GM21825 (cell line): ENCODE data around the gene PLXND1.
"Not testable (repeated sequence)": the region's sequence is repeated elsewhere in the genome, so short reads cannot be mapped to it uniquely, and the experiment has no call there.

Experiments
- ATAC-seq: cut with Tn5 transposase; IDR thresholded peaks from one replicate; pipeline ENCODE4 v1.9.1; 2021; ENCODE audit warnings: mild to moderate bottlenecking, moderate library complexity; ENCODE audit not compliant: unreplicated experiment

PLXND1 gene

GRCh38 chr3:129552287-129553050, 54.0 kb downstream of the PLXND1 start:
- no peak for ATAC-seq

- no peak for ATAC-seq
These were observed 56.7 kb downstream of the PLXND1 start for GRCh38 chr3:129549805-129550204.

- ATAC-seq: no peak
These were observed 57.3 kb downstream of the PLXND1 start for GRCh38 chr3:129549006-129549800.

- no peak for ATAC-seq
These were observed 58.1 kb downstream of the PLXND1 start for GRCh38 chr3:129548104-129548965.

- no peak for ATAC-seq
These were observed 59.2 kb downstream of the PLXND1 start for GRCh38 chr3:129547241-129547640.

- not testable (repeated sequence) for ATAC-seq
These were observed 60.5 kb downstream of the PLXND1 start for GRCh38 chr3:129545951-129546350.

- no peak for ATAC-seq
These were observed 62.5 kb downstream of the PLXND1 start for GRCh38 chr3:129543999-129544398.

GRCh38 chr3:129543156-129543790, 63.2 kb downstream of the PLXND1 start, which contains the start of gene H1-8:
H1-8 (plus strand) TSS chr3:129543175; CDS start chr3:129543219, 44 bp downstream.
- no peak for ATAC-seq

GRCh38 chr3:129542747-129543146, 63.7 kb downstream of the PLXND1 start:
- no peak for ATAC-seq

- ATAC-seq: no peak
These were observed 65.5 kb downstream of the PLXND1 start for GRCh38 chr3:129540776-129541516.

- no peak for ATAC-seq
These were observed 67.3 kb downstream of the PLXND1 start for GRCh38 chr3:129539206-129539605.

- no peak for ATAC-seq
These were observed 69.7 kb downstream of the PLXND1 start for GRCh38 chr3:129536804-129537203.

- ATAC-seq: no peak
These were observed 70.2 kb downstream of the PLXND1 start for GRCh38 chr3:129536374-129536667.

GRCh38 chr3:129535075-129535474, 71.4 kb downstream of the PLXND1 start:
- no peak for ATAC-seq

GRCh38 chr3:129534428-129535027, 71.9 kb downstream of the PLXND1 start:
- no peak for ATAC-seq

- ATAC-seq: no peak
These were observed 73.1 kb downstream of the PLXND1 start for GRCh38 chr3:129533406-129533805.

GRCh38 chr3:129532261-129532660, 74.2 kb downstream of the PLXND1 start:
- no peak for ATAC-seq

GRCh38 chr3:129531699-129532098, 74.8 kb downstream of the PLXND1 start:
- ATAC-seq: no peak

GRCh38 chr3:129530821-129531220, 75.7 kb downstream of the PLXND1 start:
- no peak for ATAC-seq
